GM12878 (cell line): ENCODE measurements around the gene IL1RL2.

Source experiments
- CEBPB ChIP-seq, 2 experiments: fragments of 150-350 bp in 1 of 2; IDR thresholded peaks; 2 replicates each; pipeline ENCODE4 v1.6.1; 2012 to 2014; ENCODE audit warnings: low read depth in 2 of 2, low read length in 2 of 2, borderline replicate concordance in 1 of 2, inconsistent platforms in 1 of 2
- CTCF ChIP-seq, 3 experiments: IDR thresholded peaks in 2 of 3; conservative IDR thresholded peaks in 1 of 3; 2 replicates each; pipeline ENCODE4 v1.5.1; 2011; ENCODE audit warnings: low read depth in 3 of 3, low read length in 3 of 3, mild to moderate bottlenecking in 3 of 3, control low read depth in 2 of 3, moderate library complexity in 2 of 3, inconsistent platforms in 1 of 3, mixed read lengths in 1 of 3; ENCODE audit not compliant: control insufficient read depth in 2 of 3, insufficient read depth in 1 of 3; ENCODE audit errors: extremely low read depth in 1 of 3
- EZH2 ChIP-seq: IDR thresholded peaks from 2 replicates; pipeline ENCODE4 v1.6.1; 2012; ENCODE audit warnings: low read depth, mild to moderate bottlenecking, control low read depth, inconsistent platforms, low read length, borderline replicate concordance; ENCODE audit not compliant: control insufficient read depth
- MLLT1 ChIP-seq: fragments of 450-650 bp; IDR thresholded peaks from 2 replicates; pipeline ENCODE4 v1.6.1; 2016; ENCODE audit warnings: mild to moderate bottlenecking
- NFXL1 ChIP-seq: fragments of 450-650 bp; IDR thresholded peaks from 2 replicates; pipeline ENCODE4 v1.6.1; 2017; ENCODE audit warnings: antibody characterized with exemption, mild to moderate bottlenecking, borderline replicate concordance
- NR2C1 ChIP-seq: fragments of 450-650 bp; IDR thresholded peaks from 2 replicates; pipeline ENCODE4 v1.6.1; 2017; ENCODE audit warnings: antibody characterized with exemption, mild to moderate bottlenecking, moderate library complexity
- PBX3 ChIP-seq: IDR thresholded peaks from 2 replicates; pipeline ENCODE4 v1.6.1; 2011; ENCODE audit warnings: mild to moderate bottlenecking, low read depth, low read length, moderate library complexity; ENCODE audit not compliant: insufficient replicate concordance
- USF1 ChIP-seq: IDR thresholded peaks from 2 replicates; pipeline ENCODE4 v1.6.1; 2011; ENCODE audit warnings: borderline replicate concordance, low read depth, mild to moderate bottlenecking, moderate library complexity, mixed read lengths, low read length; ENCODE audit not compliant: insufficient read depth; ENCODE audit errors: extremely low read length
- ZNF687 ChIP-seq: fragments of 450-650 bp; IDR thresholded peaks from 2 replicates; pipeline ENCODE4 v1.6.1; 2017; ENCODE audit warnings: mild to moderate bottlenecking, moderate library complexity
- ZSCAN29 ChIP-seq: fragments of 450-650 bp; IDR thresholded peaks from 2 replicates; pipeline ENCODE4 v1.6.1; 2017; ENCODE audit warnings: mild to moderate bottlenecking, moderate library complexity

- TF ChIP-seq CEBPB (IDR thresholded peaks at IDR 0.05; ENCODE audit: borderline replicate concordance in 1 of 2, low read depth in 2 of 2, low read length in 2 of 2) (no peak), CTCF (IDR thresholded peaks at IDR 0.05 in 2 of 3, conservative IDR thresholded peaks at IDR 0.05 in 1 of 3; ENCODE audit: control insufficient read depth in 2 of 3, extremely low read depth in 1 of 3, insufficient read depth in 1 of 3, low read depth in 3 of 3, low read length in 3 of 3) (no peak), USF1 (no peak), NFXL1 (no peak), MLLT1 (no peak), ZNF687 (no peak), NR2C1 (no peak), EZH2 (no peak), ZSCAN29 (no peak), PBX3 (no peak)
Measured at GRCh38 chr2:102179788-102180686, 6.8 kb upstream of the IL1RL2 start.
